Vagina (tissue), 2 donors: ENCODE measurements around the gene CST9. TPM values are rescaled to one million over a fixed set of nuclear protein-coding genes. Genes with fewer than 3 reads are reported as not detected.

Source experiments
- DNase-seq, 2 donors: peaks; one replicate each; pipeline ENCODE4 v3.0.0-alpha.2; 2017; ENCODE audit errors: extremely low spot score in 2 of 2
- H3K27ac ChIP-seq: fragments of 200-600 bp; sonication (generic); one replicate; pipeline ENCODE4 v1.5.1; 2019
- H3K27me3 ChIP-seq: fragments of 200-600 bp; sonication (generic); one replicate; pipeline ENCODE4 v1.5.1; 2019
- H3K36me3 ChIP-seq, 2 donors: fragments of 200-600 bp; sonication (generic); one replicate each; pipeline ENCODE4 v1.5.1; 2017 to 2019
- H3K4me1 ChIP-seq: fragments of 200-600 bp; sonication (generic); one replicate; pipeline ENCODE4 v1.5.1; 2019
- H3K4me3 ChIP-seq, 2 donors: fragments of 200-600 bp; sonication (generic); 1 replicate in 1 of 2; 2 replicates in 1 of 2; pipeline ENCODE4 v1.5.1; 2016 to 2019
- H3K9me3 ChIP-seq: fragments of 200-600 bp; sonication (generic); one replicate; pipeline ENCODE4 v1.5.1; 2019
- CTCF ChIP-seq, 3 experiments: fragments of 450-650 bp in 2 of 3; fragments of 200-600 bp in 1 of 3; sonication (generic) in 1 of 3; IDR thresholded peaks; one replicate each; pipeline ENCODE4 v1.5.1; 2017 to 2019; ENCODE audit warnings: antibody characterized with exemption in 3 of 3, mild to moderate bottlenecking in 2 of 3, moderate library complexity in 2 of 3
- POLR2A ChIP-seq, 2 donors: fragments of 450-650 bp; IDR thresholded peaks; one replicate each; pipeline ENCODE4 v1.6.1; 2017; ENCODE audit warnings: antibody characterized with exemption in 2 of 2, mild to moderate bottlenecking in 2 of 2, moderate library complexity in 2 of 2
- POLR2AphosphoS5 ChIP-seq, 2 donors: sonication (generic); formaldehyde crosslinking; IDR thresholded peaks; one replicate each; pipeline ENCODE4 v1.9.0; 2017; ENCODE audit warnings: antibody characterized with exemption in 2 of 2, mild to moderate bottlenecking in 2 of 2, low read depth in 1 of 2; ENCODE audit not compliant: insufficient read depth in 1 of 2
- intact Hi-C: fragments of 100-400 bp; cut with DNase I; formaldehyde crosslinking; loops from one replicate; pipeline ENCODE4 v1.15.1; 2023
- total RNA-seq: library from RNA; depleted of rRNA; stranded (reverse); fragments of >200 nt; gene quantifications from one replicate; pipeline ENCODE4 v1.2.3, GENCODE V29; 2016

The CST9 gene
- total RNA-seq, 1 donor from 2014 or later: not detected

GRCh38 chr20:23641936-23642751 is 36.4 kb upstream of the CST9 start:
- DNase-seq: peak in 1 of 2 donors; percentile 86
- no peaks in the 10 kb centered on the region for H3K9me3 ChIP-seq
- no peaks in the 10 kb centered on the region for H3K27me3 ChIP-seq
- H3K4me1 ChIP-seq: peaks cover 15% of the 10 kb centered on the region
- H3K4me3 ChIP-seq: no peak overlapping the region
- intact Hi-C loops: no loop called here
- no peaks in the 10 kb centered on the region for H3K36me3 ChIP-seq
- H3K27ac ChIP-seq: peak overlapping the region; percentile 33
- TF ChIP-seq CTCF (IDR thresholded peaks at IDR 0.05) (no peak), POLR2A (IDR thresholded peaks at IDR 0.05) (no peak), POLR2AphosphoS5 (IDR thresholded peaks at IDR 0.05; ENCODE audit: insufficient read depth in 1 of 2, low read depth in 1 of 2) (peak in 1 of 2 donors; percentile 30)

- peak overlapping the region; percentile 33 for H3K27ac ChIP-seq
- intact Hi-C loops: no loop called here
Measured at GRCh38 chr20:23640671-23641667, 35.3 kb upstream of the CST9 start.

GRCh38 chr20:23640018-23640601 is 34.4 kb upstream of the CST9 start:
- intact Hi-C loops: no loop called here
- no peak overlapping the region for H3K4me3 ChIP-seq
- H3K27ac ChIP-seq: no peak overlapping the region

More at GRCh38 chr20:23640671-23641667, 35.3 kb upstream of the CST9 start:
- H3K4me1 ChIP-seq: peaks cover 25% of the 10 kb centered on the region
- H3K36me3 ChIP-seq: no peaks in the 10 kb centered on the region
- no peaks in the 10 kb centered on the region for H3K27me3 ChIP-seq
- TF ChIP-seq CTCF (IDR thresholded peaks at IDR 0.05) (no peak), POLR2AphosphoS5 (IDR thresholded peaks at IDR 0.05; ENCODE audit: insufficient read depth in 1 of 2, low read depth in 1 of 2) (no peak), POLR2A (IDR thresholded peaks at IDR 0.05) (no peak)
- H3K4me3 ChIP-seq: no peak overlapping the region
- no peaks in the 10 kb centered on the region for H3K9me3 ChIP-seq
- no peak for DNase-seq

GRCh38 chr20:23639490-23639958 is 33.8 kb upstream of the CST9 start:
- Histone ChIP-seq H3K9me3 (no peaks in the 10 kb centered on the region), H3K27me3 (no peaks in the 10 kb centered on the region), H3K4me1 (peaks cover 40% of the 10 kb centered on the region), H3K4me3 (no peak overlapping the region), H3K27ac (no peak overlapping the region), H3K36me3 (no peaks in the 10 kb centered on the region)
- DNase-seq: peak in 1 of 2 donors; percentile 78
- TF ChIP-seq CTCF (IDR thresholded peaks at IDR 0.05) (no peak), POLR2A (IDR thresholded peaks at IDR 0.05) (no peak), POLR2AphosphoS5 (IDR thresholded peaks at IDR 0.05; ENCODE audit: insufficient read depth in 1 of 2, low read depth in 1 of 2) (no peak)
- intact Hi-C loops: loop anchor here (5.0 kb wide), 1 partner anchor 282 kb away; no protein-coding TSS in a partner anchor

More at GRCh38 chr20:23640018-23640601, 34.4 kb upstream of the CST9 start:
- Histone ChIP-seq H3K4me1 (peaks cover 34% of the 10 kb centered on the region), H3K27me3 (no peaks in the 10 kb centered on the region), H3K36me3 (no peaks in the 10 kb centered on the region), H3K9me3 (no peaks in the 10 kb centered on the region)
- no peak for TF ChIP-seq POLR2AphosphoS5 (IDR thresholded peaks at IDR 0.05; ENCODE audit: insufficient read depth in 1 of 2, low read depth in 1 of 2)
- TF ChIP-seq CTCF (IDR thresholded peaks at IDR 0.05): no peak
- no peak for TF ChIP-seq POLR2A (IDR thresholded peaks at IDR 0.05)
- DNase-seq: no peak
